HG03280 (cell line): ENCODE data around the gene RASGRP2.

Experiments
- ATAC-seq: cut with Tn5 transposase; IDR thresholded peaks from one replicate; pipeline ENCODE4 v1.9.1; 2021; ENCODE audit warnings: mild to moderate bottlenecking, moderate library complexity; ENCODE audit not compliant: unreplicated experiment

The RASGRP2 gene

DNA sequence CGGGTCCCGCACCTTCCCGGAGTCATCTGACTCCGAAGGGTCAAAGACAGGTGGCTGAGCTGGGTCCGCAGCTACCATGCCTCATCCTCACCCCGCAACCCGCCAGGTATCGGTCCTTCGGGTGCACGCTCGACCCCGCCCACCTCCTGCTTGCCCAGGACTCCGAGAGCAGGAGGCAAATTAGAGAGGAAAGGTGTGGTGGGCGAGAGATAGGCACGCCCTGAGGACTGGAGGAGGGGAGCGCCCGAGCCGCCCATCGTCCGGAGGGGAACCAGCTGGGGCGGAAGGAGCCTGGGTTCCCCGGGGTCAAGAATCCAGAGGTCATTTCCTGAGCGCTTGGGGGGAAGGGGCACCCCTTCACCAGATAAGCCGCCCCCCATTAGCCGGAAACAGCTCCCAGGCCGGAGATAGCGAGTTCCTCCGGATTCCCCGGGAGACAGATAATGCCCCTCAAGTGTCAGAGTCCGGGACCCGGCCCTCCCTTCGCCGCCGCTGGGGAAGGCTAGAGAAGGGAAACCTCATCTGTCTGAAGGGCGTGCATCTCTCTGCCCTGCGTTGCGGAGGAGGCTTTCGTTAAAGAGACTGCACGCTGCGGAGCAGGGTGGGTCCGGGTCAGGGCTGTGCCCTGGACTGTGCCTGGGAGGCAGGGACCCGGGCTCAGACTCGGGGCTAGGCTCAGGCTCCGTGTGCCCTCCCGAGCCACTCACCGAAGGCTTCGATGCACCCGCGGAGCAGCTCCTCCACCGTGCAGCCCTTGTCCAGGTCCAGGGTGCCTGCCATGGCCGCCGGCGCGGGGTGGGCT, 1.7 kb downstream of the RASGRP2 start:
- ATAC-seq, result no peak

DNA sequence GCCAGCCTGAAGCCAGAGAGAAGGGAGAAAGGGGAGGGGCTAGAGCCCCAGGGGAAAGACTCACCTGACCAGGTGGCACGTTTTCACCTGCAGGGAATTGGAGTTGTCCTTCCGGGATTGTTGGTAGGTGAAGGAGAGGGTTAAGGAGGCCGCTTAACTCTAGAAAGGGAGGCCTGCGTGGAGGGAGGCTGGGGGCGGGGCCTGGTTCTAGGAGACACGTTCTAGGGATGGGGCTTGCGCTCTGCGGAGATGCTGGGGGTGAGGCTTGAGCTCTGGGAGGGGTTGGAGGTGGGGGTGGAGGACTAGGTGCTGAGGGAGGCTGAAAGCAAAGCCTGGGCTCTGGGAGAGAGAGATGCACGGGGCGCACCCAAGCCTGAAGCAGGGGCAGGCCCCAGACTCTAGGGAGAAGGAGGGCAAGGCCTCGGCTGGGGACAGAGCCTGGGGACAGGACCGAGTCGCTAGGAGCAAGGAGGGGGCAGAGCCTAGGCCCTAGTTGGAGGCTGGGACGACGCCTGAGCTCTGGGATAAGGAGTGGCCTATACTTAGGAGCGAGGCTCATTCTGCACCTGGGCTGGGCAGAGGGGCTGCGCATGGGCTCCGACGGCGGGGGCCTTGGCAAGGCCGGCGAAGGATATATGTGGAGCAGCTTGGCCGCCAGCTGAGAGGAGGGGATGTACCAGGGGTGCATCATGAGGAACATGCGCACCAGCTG, 2.4 kb downstream of the RASGRP2 start:
- no peak for ATAC-seq

DNA sequence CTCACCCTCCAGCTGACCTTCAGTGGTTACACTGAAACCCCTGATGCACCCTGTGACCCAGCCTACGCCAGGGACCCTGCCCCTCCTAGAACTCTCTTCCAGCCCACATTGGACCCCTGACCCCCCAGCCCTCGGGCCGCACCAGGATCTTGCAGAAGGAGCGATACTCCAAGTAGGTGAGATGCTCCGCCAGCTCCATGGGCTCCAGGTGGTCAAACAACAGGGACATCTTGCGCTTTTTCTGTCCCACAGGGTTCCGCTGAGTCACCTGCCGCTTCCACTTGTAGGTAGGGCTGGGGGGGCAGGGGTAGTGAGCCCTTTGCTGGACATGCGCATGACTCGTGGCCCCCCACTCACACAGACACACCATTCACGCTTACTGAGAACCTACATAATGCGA, 4.1 kb downstream of the RASGRP2 start:
- no peak for ATAC-seq

DNA sequence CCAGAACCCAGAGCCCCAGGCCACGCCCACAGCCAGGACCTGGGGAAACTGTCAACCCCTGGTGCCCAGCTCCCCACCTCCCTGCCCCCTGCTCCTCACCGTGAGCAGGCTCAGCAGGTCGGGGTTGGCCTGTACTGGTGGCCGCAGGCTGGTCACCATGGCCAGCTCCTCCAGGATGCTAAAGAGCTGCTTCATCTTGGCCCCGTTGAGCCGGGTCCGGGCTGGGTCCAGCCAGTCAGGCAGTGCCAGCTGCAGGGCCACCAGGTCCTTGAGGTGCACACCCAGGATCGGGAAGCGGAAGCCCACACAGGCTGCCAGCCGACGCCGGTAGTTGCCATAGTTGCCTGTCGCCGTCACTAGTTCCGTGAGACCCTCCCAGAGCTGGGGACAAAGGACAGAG, 7.3 kb downstream of the RASGRP2 start:
- ATAC-seq, result no peak

DNA sequence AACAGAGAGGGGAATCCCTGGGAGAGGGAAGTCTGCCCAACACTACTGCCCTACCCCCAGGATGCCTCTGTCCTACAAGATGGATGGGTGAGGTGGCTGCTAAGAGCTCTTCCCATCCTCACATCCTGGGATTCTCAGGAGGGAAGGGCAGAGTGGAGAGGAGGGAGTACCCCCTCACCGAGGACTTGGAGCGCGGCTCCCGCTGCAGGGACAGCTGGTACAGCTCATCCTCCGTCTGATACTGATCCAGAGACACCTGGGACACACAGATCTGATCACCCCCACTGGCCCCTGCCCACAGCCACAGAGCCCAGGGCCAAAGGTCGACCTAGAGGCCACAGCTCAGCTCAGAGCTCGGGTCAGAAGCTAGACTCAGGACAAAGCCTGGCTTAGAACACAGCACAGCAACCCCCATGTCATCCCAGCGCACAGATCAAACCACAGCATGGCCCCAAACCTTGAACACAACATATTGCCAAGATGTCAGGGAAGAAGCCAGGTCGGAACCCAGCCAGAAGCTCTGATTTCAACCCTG, 8.2 kb downstream of the RASGRP2 start:
- no peak for ATAC-seq

DNA sequence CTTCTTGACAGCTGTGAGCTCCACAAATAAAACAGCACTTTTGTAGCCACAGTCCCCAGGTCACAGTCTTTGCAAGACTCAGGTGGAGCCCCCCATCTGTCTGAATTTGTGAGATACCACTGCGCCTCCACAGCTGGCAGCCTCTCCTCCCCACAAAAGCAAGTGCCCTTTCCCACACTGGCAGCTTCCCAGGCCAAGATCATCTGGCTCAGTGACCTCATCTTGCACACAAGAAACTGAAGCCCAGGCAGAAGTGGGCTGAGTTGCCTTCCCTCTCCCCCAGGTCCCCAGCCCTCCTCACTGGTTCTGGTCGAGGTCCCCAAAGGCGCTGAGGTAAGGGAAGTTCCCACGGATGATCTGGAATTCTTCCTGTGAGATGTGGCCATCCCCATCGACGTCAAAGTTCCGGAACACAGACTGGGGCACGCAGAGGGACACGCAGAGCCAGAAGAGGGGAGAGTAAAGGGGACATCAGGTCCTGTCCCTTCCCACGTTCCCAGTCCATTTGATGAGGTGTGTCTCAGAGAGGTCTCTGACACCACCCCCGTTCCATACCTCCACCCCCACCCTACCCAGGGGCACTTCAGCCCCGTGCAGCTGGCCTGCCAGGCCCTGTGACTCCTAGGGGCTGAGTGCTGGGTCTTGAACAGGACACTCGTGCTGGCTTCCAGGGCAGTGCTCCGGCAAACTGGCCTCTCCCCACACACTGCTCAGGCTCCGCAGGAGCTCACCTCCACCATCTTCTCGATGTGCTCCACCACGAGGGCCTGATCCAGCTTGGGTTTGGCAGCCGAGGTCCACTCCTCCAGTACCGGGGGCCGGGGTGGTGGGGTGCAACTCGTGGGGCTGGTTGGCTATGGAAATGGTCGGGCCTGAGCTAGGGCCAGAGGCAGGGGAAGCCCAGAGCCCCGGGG, 8.9 kb downstream of the RASGRP2 start:
- ATAC-seq, result no peak

DNA sequence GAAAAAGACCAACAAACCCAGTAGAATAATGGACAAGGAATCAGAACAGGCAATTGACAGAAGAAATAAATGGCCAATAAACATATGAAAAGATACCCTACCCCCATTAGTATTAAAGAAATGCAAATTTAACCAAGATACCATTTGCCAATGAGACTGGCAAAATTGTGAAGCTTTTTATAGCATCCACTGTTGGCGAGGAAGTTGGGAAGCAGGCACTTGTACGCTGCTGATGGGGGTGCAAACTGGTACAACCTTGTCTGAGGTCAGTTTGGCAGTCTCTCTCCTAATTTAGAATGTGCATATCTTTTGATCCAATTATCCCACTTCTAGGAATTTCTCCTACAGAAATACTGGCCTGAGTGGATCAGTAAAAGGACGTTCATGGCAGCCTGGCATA, 12.3 kb downstream of the RASGRP2 start:
- no peak for ATAC-seq

DNA sequence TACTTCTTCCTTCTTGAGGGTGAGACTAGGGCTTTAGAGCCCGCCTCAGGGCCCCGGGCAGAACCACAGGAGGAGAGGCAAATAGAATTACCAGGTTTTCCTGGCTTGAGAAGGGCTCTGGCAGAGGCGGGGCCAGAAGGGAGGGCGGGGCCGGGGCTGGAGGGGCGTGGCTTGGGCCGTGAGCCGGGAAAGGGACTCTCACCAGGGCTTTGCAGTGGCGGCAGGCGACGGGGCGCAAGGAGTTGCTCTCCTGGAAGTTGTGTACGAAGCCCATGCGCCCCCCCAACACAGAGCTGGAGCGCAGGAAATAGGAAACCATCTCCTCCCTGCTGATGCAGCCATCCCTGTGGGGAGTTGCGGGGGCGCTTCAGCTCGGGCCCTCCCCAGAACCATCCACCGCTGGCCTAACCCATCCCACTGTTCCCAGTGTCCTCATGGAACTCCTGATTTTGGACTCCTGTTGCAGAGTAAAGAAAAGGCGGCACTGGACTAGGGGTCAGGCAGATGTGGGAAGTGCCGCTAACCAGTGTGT, 14.0 kb downstream of the RASGRP2 start:
- ATAC-seq, result no peak

DNA sequence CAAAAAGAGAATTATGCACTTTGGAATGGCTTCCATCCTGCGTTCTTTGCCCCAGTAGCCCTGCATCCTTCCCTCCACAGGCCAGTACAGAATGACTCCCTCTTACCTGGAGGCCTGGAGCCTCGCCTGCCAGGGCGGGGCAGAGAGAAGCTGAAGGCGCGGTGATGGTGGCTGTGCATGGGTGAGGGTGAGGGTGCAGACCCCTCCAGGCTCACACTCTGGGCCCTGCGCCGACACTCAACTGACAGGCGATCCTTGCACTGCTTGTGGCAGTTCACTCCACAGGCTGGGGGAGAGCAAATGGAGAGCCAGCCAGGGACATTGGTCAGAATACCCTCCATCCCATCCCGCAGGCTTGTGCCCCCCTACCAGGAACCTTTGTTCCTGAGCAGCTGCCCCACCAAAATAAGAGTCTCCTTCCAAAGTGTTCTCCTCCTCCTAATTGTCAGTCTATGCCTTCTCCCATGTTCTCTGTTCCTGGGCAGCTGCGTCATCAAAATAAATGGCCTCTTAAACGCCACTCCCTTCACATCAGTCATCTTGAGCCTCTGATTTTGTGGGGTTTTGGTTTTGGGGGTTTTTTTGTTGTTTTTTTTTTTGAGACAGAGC, 15.1 kb downstream of the RASGRP2 start:
- no peak for ATAC-seq

DNA sequence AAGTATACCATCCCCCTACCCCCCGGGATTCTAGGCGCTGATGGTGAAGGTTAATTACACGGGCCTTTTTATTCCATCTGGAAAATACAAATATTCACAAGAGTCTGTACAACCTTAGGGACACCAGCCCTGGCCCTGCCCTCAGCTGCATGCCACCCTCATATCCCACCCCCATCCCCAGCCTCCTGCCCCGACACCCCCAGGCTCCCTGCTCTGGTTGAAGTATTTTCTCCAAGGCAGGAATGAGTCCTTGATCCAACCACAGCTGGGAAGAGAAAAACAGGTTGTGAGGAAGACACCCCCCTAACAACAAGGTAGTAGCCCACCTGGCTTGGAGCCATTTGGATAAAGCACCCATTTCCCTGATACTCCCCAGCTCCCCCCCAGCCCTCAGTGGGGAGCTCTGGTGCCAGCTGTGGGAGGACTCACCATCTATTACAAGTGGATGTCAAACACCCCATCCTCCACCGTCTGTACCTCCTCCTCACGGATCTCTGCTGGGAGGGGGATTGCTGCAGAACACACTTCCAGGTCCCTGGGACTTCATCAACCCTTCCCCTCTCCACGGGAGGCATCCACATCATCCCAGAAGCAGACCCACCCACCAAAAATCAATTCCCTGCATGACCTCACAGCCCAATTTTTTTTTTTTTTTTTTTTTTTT, 16.9 kb downstream of the RASGRP2 start:
- no peak for ATAC-seq

DNA sequence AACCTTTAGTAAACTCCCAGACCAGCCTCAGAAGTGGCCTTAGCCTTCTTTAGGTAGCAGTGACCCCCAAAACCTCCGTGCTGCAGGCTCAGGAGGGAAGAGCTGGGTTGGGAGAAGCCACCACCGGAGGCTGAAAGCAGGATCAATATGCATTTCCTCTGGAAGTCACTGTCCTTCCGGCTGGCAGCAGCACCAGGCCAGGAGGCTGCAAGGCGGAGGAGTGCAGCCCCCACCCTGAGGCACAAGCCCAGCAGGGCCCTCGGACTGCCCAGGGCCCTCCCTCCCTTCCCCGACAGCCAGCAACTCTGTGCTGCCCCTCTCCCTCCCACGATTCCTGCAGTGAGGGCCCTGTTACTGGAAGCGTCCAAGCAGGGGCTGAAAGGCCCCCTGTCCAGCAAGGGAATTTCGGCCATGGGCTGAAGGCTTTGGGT, 17.7 kb downstream of the RASGRP2 start:
- no peak for ATAC-seq

DNA sequence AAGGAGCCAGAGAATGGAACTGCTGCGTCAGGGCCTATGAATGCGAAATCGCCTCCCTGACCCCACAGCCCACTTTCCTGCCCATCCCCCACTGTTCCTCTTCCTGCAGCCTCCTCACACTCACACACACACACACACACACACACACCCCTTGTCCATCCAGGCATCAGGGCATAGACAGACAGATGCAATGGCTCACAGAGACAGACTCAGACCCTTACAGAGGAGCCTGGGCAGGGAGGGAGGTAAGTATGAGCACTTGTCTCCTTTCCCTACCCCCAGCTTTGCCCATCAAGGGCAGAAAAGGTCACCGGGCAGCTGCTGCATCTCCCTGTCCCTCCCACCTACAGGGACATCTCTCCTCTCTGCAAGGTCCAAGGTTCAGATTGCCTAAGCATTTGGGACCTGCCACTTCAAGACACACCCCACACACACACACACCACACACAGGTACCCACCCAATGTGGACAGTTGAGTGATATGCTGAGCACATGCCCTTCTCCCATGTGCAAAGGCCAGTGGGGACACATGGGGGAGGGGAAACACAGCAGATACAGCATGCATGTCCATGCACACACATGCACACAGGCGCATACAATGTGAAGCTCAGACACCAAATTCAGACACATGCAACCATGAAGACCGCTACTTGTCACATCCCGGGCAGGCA, 18.9 kb downstream of the RASGRP2 start:
- ATAC-seq, result no peak

DNA sequence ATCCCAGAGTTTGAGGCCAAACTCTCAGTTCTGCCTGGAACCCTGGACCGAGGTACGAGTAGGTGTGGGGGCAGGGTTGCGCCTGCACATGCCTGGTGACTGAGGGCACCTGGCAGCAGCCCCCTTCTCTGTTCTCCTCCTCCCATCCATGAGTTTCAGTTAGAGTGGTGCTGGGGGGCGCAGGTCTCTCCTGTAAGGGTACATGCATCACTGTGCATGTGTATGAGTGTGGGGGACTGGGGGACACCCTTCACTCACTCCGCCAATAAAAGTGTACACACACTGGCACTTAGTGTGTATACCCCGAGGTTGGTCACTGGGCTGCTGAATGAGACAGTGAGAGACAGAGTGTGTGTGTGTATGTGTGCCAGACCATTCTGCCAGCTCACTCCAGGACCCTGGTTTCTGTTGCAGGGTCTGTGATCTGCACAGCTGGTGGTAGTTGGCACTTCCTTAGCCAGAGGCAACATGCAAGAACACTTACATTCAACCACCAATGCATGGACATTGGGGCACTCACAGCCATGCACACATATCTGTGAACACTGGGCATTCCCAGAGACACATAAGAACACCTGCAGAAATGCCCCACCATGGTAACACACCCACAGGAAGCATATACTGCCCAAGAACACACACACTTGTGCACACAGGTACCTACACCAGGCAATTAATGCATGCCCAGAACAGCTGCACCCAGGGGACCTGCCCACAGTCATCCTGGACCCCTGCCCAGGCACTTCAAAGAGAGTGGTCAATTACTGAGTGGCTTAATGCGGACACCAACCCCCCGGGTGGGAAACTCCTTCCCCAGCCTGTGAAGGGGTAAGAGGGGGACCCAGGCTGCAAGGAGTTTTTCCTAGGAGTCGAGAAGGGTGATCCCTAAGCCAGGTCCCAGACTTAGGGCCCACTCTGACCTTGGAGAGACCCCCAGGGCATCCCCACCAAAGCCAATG, 19.8 kb downstream of the RASGRP2 start:
- ATAC-seq, result no peak

DNA sequence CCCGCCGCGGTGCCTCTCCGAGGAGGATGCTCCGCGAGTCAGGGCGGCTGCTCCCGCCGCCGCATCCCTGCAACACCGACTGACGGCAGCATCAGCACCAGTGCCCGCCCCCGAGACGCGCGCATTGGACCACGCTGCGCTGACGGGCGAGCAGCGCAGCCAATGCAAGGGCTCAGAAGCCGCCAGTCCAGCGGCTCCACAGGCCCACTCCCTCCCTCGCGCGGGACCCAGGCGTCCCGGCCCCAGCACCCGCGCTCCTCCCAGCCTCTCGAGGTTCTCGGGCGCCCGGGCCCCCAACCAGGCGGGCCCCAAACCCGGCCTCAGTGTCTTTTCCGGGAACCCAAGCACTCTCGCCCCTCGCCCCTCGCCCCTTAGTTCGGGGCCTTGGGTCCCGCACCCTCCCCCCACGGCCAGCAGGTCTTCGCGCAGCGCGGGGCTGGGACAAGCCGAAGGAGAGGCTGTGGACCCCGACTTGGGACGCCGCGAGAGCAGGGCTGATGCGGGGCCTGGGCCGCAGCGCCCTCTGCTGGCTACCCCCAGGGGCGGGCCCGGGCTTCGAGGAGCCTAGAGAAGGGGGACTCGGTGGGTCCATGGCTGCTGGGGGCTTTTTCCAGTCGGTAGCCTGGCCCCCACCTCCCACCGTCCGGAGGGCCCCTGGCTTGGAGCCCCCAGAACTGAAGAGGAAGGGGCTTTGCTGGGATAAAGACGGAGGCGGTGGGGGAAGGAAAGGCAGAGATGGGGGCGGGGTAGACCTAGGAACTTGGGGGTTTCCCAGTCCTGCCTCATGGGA, 20.6 kb downstream of the RASGRP2 start, which contains the start of gene NRXN2:
TSS of gene NRXN2 (minus strand) at position 81 of the 790 bp plus-strand sequence. CDS start 9,498 bp downstream, outside the sequence.
- ATAC-seq, result peak; percentile 77

DNA sequence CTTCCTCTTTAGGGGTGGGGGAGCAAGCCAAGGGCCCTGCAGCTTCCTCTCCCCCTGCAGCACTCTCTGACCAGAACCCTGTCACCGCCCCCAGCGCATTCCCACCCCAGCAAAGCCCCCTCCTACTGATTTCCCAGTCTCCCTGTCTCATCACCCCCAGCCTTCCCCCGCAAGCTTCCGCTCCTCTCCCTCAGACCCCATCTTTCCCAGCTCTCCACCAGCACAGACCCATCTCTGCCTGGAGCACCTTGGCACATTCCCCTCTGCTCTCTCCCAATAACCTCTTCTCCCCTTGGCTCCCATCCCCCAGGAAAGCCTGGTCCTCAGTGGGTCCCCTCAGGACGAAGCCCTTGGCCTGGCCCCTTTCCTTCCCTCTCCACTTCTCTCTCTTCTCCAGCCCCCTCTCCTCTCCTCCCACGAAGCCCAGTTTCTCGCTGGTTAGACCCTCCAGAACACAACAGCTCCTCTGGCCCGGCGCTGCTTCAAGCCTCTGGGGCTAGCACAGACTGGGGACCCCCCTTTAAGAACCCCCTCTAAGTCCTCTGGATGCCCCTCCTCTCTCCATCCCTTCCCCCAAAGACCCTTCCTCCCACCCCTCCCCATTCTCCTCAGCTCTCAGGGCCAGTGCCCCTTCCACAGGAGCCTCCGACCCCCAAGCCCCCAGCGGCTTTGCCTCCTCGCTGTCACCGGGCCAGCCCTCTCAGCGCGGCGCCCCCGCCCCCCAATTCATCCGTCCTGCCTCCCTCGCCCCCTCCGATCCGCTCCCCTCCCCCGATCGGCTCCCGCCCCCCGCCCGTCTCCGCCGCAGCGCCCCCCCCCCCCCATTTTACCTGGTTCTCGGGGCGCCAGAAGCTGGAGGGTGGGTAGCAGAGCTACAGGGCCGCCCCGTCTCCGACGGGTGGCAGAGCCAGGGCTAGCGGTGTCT, 21.5 kb downstream of the RASGRP2 start:
- no peak for ATAC-seq

DNA sequence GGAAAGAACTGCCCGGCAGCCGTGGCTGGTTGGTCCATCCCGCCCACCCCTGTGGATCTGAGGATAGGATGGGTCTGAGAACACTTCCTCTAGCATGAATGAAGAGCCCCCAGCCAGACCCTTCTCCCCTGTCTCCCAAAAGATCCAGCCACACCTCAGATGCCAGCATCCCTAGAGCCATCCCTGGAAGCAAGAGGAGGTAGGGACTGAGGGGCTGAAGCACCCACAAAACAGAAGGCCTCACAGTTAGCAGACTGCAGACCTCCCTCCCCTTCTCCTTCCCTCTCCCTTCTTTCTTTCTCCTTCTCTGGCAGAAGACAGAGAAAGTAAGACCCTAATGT, 22.6 kb downstream of the RASGRP2 start:
- ATAC-seq, result no peak
